Left renal pelvis (tissue), 4 donors: Measurements from ENCODE around the gene RRBP1. TPM values are rescaled to one million over a fixed set of nuclear protein-coding genes. Genes with fewer than 3 reads are reported as not detected.
A peak's percentile ranks its signal among the peaks of the same experiment; 100 is the strongest.
"Not testable (repeated sequence)": the region's sequence is repeated elsewhere in the genome, so short reads cannot be mapped to it uniquely, and the experiment has no call there.

ENCODE experiments used
- DNase-seq, 4 donors: peaks; one replicate each; pipeline ENCODE4 v3.0.0-alpha.2; 2013; ENCODE audit warnings: low read depth in 4 of 4, low spot score in 3 of 4
- polyA plus RNA-seq, 4 donors: library from polyadenylated mRNA; unstranded; fragments of 120-200 nt; gene quantifications; one replicate each; pipeline ENCODE4 v1.2.1, GENCODE V29; 2013; ENCODE audit not compliant: insufficient read length in 4 of 4

The RRBP1 gene
- polyA plus RNA-seq, 4 donors = 116 to 208 (median 134) TPM

DNA sequence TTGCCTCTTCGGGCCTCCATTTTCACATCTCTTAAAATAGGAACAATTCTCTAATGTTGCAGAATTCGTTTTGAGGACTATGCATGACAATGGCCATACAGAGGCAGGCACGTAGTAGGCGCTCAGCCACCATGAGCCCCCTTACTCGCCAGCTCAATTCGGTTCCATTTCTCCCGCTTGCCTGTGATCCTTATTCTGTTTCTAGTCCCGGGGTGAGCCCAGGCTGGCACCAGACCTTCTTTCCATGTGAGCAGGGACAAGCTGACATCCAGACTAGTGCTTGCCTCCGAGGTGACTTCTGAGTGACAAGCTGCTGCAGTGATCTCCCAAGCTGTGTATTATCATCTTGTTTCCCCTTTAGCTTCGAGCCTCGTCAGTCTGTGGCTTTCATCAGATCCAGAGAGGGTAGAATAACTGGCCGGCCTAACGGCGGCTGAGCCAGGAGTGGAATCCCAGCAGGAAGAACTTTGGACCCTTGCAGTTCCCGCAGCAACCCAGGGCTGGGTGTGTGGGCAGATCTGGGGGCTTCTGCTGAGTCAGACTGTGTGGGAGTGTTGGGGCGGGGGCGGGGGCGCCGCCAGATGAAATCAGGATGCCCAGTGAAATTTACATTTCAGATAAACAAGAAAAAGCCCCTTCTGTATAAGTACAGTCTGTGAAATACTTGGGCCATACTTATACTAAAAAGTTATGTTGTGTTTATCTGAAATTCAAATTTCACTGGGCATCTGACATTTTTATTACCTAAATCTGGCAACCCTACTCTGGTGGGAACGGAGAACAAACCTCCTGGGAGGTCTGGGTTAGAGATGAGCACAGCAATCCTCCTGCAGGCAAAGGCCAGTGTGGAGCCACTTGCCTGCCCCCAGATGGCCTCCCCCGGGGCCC lies 28.6 kb upstream of the RRBP1 start:
- peak in 3 of 4 donors; percentile 19 to 42 (median 41) for DNase-seq

DNA sequence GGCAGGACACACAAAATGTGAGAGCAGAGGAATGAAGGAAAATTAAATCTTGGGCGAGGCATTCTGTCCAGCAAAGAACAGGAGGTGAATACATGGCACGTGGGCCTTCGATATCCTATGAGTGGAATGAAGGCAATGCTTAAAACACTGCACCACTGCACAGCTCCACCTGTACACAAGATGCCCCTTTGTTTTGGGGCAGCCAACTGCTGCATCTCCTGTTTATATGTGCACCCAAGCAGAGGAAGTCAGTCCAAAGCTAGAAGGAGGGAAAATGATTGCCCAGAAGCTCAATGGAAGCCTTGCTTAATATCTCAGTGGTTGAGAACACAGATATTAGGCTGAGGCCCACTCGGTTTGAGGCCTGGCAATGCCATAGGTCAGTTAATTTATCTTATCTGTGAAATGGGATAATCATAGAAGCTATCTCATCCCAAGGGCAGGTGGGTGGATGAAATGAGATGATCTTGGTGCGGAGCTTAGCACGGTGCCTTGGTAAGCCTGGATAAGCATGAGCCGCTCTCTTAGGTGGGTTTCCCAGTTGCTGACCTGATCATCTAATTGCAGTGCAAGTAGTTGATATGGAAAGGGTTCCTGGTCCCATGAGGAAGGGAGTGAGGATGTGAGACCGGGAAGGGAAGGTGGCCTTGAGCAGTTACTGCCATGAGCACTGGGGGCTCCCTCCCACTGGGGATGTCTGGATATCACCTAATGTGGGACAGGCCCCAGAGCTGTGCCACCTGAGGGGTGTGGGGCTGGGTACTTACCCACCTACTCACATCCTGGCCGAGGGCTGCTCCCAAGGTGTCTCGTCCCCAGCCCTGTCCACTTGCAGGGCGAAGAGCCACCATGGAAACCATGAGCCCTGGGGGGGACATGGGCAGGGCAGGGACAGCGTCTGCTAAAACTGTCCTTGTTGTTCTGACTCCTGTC lies 27.6 kb upstream of the RRBP1 start:
- no peak for DNase-seq

DNA sequence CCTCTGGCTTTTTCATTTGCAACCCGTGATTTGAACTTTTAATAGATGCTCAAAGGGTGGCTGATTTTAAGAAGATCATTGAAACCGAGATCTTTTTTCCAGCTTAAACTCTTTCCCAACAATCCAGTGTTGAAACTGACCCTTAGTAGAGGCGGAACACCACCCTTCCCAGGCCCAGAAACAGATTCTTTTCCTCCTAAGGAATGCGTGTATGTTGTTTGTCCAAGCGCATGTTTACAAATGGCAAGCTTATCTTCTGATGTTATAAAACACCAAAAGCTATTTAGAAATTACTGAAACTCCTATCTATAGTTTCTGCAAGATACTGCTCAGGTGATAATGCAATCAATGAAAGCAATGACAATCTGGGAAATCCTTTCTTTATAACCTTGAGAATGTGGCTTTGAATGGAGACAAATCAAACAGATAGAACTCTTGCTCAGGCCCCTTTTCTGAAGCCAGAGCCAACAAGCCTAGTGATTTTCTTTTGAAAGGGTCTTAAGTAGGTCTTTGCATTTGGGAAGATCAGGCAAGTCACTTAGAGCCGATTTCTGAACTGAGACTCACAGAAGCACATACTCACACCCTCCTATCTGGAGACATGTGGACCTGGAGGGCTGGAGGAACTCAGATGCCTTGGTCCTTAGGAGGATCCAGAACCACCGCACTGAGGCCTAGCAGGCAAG lies 26.8 kb upstream of the RRBP1 start:
- no peak for DNase-seq

DNA sequence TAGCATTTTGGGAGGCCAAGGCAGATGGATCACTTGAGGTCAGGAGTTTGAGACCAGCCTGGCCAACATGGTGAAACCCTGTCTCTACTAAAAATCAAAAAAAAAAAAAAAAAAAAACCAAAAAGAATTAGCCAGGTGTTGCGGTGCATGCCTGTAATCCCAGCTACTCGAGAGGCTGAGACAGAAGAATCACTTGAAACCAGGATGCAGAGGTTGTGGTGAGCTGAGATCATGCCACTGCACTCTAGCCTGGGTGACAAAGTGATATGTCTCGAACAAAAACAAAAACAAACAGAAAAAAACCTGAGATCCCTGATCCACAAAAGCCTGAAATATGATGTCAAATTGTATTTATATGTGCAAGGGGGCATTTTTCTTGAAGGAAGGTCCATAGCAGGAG lies 25.9 kb upstream of the RRBP1 start:
- not testable (repeated sequence) for DNase-seq

DNA sequence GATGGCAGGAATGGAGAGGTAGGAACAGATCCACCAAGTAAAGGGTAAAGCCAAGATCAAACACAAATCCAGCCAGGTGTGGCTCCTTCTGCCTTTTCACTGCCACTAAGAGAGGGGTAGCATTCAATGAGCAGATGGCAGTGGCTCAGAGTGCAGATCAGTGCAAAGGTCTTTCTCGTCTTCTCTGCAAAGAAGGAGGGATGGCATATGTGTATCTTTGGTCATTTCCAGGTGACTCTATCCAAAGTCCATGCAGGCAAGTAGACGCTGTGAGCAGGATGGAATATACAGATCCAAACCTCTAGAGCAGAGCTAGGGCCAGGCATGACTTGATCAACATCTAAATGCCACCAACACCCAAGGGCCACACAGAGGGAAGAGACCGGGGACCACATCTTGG lies 24.6 kb upstream of the RRBP1 start:
- no peak for DNase-seq

DNA sequence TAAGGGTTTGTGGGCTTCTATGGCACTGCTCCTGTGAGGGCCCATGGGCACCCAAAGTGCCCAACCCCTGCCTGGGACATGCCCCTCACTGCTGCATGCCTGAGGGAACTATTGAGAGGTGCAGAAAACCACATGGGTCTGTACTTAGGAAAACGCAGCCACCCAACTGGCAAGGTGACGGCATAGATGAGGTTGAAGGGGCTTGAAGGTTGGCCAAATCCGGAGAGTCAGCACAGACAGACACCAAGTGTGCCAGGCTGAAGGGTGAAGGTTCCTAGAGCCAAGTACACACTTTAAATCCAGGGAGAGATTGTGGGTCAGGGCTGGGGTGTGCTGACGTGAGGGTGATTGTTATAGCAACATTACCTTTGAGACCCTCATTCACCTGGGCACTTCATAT lies 23.9 kb upstream of the RRBP1 start:
- DNase-seq = no peak

DNA sequence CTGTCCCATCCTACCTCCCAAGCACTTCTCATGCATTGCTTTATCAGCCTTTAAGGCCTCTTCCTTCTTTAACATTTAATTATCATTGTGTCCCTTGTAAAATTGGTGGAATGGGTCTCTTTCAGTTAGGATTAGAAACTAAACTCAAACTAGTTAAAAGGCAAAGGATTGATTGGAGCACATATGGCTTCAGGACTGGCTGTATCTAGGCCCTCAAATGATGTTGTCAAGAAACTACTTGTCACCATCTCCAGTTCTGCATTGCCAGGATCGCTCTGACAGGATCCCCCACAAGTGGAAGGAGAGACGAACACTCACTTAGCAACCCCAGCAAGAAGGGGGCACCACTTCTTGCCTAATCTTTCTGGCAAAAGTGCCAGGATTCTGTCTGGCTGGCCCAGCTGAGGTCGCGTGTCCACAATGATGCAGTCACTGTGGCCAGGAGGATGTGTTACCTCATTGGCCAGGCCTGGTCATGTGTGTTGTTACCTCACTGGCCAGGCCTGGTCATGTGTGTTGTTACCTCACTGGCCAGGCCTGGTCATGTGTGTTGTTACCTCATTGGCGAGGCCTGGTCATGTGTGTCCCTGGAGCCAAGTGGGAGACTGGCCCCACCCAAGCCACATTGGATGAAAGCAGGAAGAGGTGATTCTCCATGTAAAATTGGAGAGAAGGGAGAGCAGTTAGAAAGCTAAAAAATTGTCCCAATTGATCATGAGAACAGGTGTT lies 22.7 kb upstream of the RRBP1 start:
- no peak for DNase-seq

DNA sequence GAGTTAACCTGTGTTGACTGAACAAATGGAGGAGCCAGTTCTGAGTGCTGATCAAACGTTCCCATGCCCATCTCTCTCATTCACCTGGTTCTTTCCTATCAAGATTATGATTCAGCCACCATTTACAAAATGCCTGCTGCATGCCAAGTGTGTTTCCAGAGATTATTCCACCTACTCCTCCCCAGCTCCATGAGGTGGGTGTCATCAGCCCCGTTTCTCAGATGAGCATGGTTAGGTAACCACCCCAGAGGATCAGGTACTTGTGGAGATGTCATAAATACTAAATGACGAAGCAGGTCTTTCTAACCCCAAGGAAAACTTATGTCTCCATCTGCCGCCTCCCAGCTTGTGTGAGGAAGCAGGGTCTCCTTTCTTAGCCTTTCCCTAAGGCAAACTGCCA lies 19.8 kb upstream of the RRBP1 start:
- DNase-seq = no peak

DNA sequence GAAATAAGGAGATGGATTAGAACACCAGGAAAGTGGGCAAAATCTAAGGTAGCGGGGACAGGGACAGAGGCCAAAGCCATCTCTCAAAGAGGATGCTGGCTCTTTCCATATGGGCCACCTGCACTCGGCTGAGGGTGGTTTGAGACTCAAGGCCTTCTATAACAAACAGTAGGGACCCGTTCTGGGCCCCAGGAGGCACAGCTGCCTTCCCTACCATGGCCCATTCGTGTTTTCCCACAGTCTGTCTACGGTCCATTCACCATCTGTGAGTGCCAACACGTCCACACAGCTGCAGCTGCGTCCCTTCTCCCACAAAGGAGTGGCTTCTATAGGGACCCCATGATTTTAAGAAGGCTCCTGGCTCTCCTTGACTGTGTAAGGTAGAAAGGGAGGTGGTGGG lies 18.6 kb upstream of the RRBP1 start:
- no peak for DNase-seq

DNA sequence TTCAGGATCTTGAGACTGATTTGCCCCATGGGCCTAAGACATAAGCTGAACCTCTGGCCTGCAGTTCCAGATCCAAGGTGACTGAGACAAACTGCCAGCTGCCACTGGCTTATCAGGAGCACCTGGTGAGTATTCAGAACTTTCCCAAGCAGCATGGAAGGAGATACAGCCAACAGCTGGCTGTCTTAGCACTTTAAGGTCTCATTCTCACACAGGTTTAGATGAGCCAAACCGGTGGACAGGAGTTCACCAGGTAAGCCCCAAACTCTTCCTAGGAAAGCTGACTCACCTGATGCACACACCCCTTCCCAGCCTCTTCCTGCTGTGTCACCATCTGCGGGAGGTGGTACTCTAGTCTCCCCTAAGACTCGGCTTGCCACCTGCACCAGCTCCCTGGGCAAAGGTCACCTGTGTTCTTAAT lies 17.9 kb upstream of the RRBP1 start, which contains the start of gene BANF2:
Gene BANF2, plus strand, starts transcription at position 36 of the 421 bp plus-strand sequence. CDS start 25,060 bp downstream, outside the sequence.
- DNase-seq = no peak

DNA sequence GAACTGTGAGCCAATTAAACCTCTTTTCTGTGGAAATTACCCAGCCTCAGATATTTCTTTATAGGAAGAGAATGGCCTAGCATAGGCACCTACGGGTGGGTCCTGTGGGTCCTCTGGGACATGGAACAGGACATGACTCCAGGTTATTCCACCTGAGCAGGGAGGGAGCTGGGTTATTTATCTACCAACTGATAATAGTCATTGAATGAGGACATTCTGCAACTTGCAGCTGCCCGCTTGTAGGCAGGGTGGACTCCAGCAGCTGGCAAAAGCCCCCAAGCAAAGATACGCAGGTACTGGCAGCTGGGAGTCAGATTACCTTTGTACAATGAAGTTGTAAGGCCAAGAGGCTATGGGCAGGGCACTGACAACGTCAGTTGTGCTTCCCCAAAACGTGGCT lies 16.3 kb upstream of the RRBP1 start:
- no peak for DNase-seq

DNA sequence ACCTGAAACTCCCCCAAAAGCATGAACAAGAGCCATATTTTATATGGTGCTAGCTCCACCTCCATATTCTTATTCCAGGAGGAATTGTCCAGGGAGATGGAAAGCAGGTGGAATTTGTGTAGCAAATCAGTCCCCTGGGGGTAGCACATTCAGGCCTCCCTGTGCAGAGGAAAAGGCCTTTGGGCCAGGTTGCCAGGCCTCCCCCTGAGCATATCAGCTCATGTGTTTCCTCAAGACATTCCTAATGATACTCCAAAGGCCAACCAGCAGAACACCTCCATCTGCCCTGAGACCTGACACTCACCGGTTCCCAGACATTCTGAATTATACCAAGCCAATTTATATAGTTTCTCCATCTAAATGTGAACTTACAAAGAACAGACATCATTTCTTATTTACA lies 15.1 kb upstream of the RRBP1 start:
- no peak for DNase-seq

DNA sequence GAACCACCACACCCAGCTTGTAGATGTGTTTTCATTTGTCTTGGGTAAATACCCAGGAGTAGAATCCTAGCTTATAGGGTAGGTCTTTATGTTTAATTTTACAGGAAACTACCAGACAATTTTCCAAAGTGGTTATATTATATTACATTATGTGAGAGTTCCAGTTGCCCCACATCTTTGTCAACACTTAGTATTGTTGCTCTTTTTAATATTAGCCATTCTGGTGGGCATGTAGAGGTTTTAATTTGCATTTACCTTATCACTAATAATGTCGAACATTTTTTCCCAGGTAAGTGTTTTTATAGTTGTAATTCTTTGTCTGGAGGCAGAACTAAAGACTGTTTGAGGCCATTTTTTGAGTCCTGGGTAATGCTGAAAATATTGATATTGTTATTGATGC lies 14.2 kb upstream of the RRBP1 start:
- no peak for DNase-seq

DNA sequence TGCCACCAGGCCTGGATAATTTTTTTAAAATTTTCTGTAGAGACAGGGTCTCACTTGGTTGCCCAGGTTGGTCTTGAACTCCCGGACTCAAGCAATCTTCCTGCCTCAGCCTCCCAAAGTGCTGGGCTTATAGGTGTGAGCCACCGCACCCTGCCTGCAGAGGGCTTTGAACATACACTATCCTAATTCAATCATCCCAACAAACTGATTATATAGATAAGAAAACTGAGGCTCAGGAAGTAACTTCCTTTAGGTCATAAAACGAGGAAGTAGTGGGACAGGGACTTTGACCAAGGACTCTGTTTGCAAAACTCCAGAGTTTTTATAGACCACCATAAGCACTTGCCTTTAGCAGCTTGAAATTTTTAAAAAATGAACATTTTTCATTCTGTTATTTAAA lies 12.7 kb upstream of the RRBP1 start:
- DNase-seq = no peak

DNA sequence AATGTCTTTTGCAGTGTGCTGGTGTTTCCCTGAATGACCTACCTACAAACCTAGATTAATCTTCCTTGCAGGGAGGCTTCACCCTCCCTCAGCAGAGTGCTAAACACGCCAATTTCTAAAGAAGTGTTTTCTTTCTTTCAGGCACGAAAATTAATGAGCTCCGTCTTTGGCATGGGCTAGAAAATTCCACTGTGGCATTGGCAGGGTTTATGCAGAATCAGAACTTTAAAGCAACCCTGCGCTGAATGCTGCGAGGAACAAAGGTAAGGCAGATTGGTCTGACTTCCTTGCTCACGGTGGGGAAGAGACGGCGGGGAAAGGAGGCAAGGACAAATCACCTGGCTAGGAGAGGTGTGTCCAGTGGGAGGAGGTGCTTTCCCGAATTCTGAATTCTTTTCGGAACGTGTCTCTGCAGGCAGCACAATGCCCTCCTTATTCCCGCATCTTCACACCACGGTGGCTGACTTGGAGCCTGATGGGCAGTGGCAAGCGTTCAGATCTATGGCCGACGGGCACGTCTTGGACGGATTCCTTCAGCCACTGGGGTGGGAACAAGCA lies 11.5 kb upstream of the RRBP1 start:
- no peak for DNase-seq

DNA sequence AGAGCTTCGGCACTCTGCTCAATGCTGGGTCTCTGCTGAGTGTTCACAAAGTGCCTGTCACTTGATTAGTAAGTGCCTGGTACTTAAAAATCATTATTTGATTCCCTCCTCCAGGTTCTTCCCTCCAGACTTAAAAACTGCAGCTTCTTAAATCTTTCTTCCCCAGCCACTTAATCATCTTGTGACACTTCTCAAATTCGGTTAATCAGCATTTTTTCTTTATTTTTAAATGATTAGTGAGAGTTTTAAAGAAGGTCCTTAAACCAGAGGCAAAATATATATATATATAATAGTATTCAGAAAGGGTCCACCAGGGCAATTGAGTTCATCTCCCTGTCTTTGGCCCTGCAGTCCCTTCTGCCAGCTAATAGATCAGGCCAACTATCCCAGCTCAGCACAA lies 9.7 kb upstream of the RRBP1 start:
- no peak for DNase-seq

DNA sequence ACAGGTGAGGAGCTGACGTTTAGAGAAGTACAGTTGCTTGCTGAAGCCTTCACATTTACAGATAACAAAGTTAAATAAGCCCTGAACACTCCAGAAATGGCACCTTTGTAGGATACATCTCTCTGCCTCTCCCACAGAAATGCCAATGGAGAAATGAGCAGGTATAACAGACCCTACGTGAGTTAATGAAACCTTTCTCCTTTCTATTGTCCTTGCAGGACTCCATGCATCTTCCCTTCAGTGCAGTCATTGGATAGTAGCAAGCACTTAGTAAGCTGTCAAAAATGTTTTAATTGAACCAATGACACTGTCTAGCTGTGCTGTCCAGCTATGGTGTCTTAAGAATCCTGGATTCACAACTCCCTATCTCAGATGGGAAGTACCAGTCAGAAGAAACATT lies 8.1 kb upstream of the RRBP1 start:
- DNase-seq = no peak

DNA sequence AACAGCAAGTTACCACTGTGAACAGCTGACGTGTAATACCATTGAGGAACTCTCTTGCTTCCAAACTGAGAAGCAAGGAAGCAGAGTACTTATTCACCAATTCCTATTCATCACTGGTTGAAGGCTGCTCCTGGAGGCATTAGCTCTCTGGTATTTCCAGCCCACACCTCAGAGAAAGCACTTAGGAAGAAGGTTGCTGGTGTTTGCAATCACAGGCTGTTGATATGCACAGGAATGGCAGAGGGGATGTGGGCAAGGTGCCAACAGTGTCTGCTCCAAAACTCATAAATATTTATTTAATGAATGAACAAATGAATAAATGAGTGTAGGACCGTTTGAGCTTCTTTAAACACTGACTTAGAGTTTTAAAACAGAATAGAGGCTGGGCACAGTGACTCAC lies 6.9 kb upstream of the RRBP1 start:
- DNase-seq = no peak

DNA sequence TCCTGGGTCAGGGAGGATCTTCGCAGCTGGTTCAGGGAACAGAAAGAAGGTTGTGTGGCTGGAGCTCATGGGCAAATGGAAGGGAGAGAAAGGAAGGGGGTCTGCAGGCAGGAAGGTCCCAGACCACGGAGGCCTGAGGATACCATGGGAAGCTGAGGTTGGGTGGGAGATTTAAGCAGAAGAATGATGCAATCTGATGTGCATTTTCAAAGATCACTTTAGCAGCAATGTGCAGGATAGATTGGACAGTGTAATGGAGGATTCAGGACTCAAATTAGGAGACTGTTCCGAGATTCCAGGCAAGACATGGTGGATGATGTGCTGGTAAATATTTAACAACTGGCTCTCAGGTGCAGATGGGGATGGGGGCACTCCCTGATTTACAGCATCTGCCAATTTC lies 5.8 kb upstream of the RRBP1 start:
- DNase-seq = no peak

DNA sequence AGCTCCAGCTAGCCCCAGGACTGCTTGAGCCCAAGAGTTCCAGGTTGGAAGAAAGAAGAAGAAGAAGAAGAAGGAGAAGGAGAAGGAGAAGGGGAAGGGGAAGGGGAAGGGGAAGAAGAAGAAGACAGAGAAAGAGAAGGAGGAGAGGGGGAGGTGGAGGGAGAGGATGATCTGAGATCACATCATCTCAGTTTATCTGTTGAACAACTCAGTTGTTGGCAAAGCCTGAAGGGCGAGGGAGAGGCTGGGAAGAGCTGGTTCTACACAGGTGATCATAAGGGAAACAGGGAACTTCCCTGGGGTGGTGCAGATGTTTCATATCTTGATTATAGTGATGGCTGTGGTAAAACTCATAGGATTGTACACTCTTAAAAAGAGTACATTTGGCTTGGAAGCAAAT lies 3.1 kb upstream of the RRBP1 start:
- DNase-seq = no peak
